IPS-15b (cell line): Measurements from ENCODE around the gene PGF.
A peak's percentile ranks its signal among the peaks of the same experiment; 100 is the strongest.
"Not testable (repeated sequence)": the region's sequence is repeated elsewhere in the genome, so short reads cannot be mapped to it uniquely, and the experiment has no call there.

ENCODE experiments used
- H3K27me3 ChIP-seq: one replicate; pipeline ENCODE4 v1.6.1; 2013; ENCODE audit warnings: low read length; ENCODE audit not compliant: control insufficient read depth, insufficient read depth
- H3K36me3 ChIP-seq: one replicate; pipeline ENCODE4 v1.6.1; 2013; ENCODE audit warnings: low read length; ENCODE audit not compliant: control insufficient read depth, insufficient read depth
- H3K4me1 ChIP-seq: one replicate; pipeline ENCODE4 v1.6.1; 2013; ENCODE audit warnings: mild to moderate bottlenecking, low read length; ENCODE audit not compliant: control insufficient read depth, insufficient read depth
- H3K4me3 ChIP-seq: one replicate; pipeline ENCODE4 v1.5.1; 2013; ENCODE audit warnings: low read depth, low read length
- H3K9ac ChIP-seq: one replicate; pipeline ENCODE4 v1.6.1; 2013; ENCODE audit warnings: low read depth, mild to moderate bottlenecking, low read length
- H3K9me3 ChIP-seq: one replicate; pipeline ENCODE4 v1.6.1; 2013; ENCODE audit warnings: mild to moderate bottlenecking, low read length; ENCODE audit not compliant: control insufficient read depth, insufficient read depth

The PGF gene

GRCh38 chr14:74934476-74935359, 20.7 kb downstream of the PGF start:
- H3K4me3 ChIP-seq: no peak overlapping the region
- H3K36me3 ChIP-seq: no peaks in the 10 kb centered on the region
- H3K27me3 ChIP-seq: no peaks in the 10 kb centered on the region
- H3K9me3 ChIP-seq: no peaks in the 10 kb centered on the region
- no peak overlapping the region for H3K9ac ChIP-seq
- H3K4me1 ChIP-seq: no peaks in the 10 kb centered on the region

- no peaks in the 10 kb centered on the region for H3K4me1 ChIP-seq
- no peaks in the 10 kb centered on the region for H3K36me3 ChIP-seq
- H3K9ac ChIP-seq: no peak overlapping the region
These were observed 21.4 kb downstream of the PGF start for GRCh38 chr14:74934041-74934440.

GRCh38 chr14:74932936-74933335, 22.5 kb downstream of the PGF start:
- not testable (repeated sequence) for H3K9ac ChIP-seq, H3K9me3 ChIP-seq, H3K36me3 ChIP-seq, H3K4me1 ChIP-seq, H3K27me3 ChIP-seq, H3K4me3 ChIP-seq

More at GRCh38 chr14:74934041-74934440, 21.4 kb downstream of the PGF start:
- H3K27me3 ChIP-seq: no peaks in the 10 kb centered on the region
- H3K4me3 ChIP-seq: no peak overlapping the region
- no peaks in the 10 kb centered on the region for H3K9me3 ChIP-seq

- Histone ChIP-seq H3K4me1 (no peaks in the 10 kb centered on the region), H3K36me3 (no peaks in the 10 kb centered on the region), H3K9me3 (no peaks in the 10 kb centered on the region), H3K4me3 (no peak overlapping the region), H3K9ac (peak overlapping the region; percentile 8), H3K27me3 (no peaks in the 10 kb centered on the region)
These were observed 22.9 kb downstream of the PGF start for GRCh38 chr14:74932401-74932901.

GRCh38 chr14:74931744-74932143, 23.7 kb downstream of the PGF start:
- not testable (repeated sequence) for H3K36me3 ChIP-seq, H3K4me1 ChIP-seq, H3K9ac ChIP-seq, H3K4me3 ChIP-seq, H3K27me3 ChIP-seq, H3K9me3 ChIP-seq

GRCh38 chr14:74929242-74929641, 26.2 kb downstream of the PGF start:
- H3K4me1 ChIP-seq: no peaks in the 10 kb centered on the region
- H3K36me3 ChIP-seq: no peaks in the 10 kb centered on the region
- H3K9ac ChIP-seq: no peak overlapping the region
- no peak overlapping the region for H3K4me3 ChIP-seq
- H3K27me3 ChIP-seq: no peaks in the 10 kb centered on the region
- no peaks in the 10 kb centered on the region for H3K9me3 ChIP-seq

GRCh38 chr14:74927225-74927624, 28.2 kb downstream of the PGF start:
- H3K27me3 ChIP-seq: no peaks in the 10 kb centered on the region
- peaks cover 2% of the 10 kb centered on the region for H3K36me3 ChIP-seq
- H3K9ac ChIP-seq: no peak overlapping the region
- no peaks in the 10 kb centered on the region for H3K4me1 ChIP-seq
- no peak overlapping the region for H3K4me3 ChIP-seq
- no peaks in the 10 kb centered on the region for H3K9me3 ChIP-seq

- Histone ChIP-seq H3K4me1 (no peaks in the 10 kb centered on the region), H3K9me3 (no peaks in the 10 kb centered on the region), H3K4me3 (no peak overlapping the region), H3K9ac (no peak overlapping the region), H3K36me3 (peaks cover 7% of the 10 kb centered on the region), H3K27me3 (no peaks in the 10 kb centered on the region)
These were observed 31.3 kb downstream of the PGF start for GRCh38 chr14:74924061-74924460.

- Histone ChIP-seq H3K27me3 (no peaks in the 10 kb centered on the region), H3K9me3 (no peaks in the 10 kb centered on the region), H3K4me1 (no peaks in the 10 kb centered on the region), H3K9ac (peak within 1 kb of the TSS; percentile 70), H3K4me3 (peak within 1 kb of the TSS; percentile 67), H3K36me3 (peaks cover 8% of the 10 kb centered on the region)
These were observed 32.5 kb downstream of the PGF start, which contains the start of gene RPS6KL1 for GRCh38 chr14:74922752-74923401. TSS of gene RPS6KL1 (minus strand) at chr14:74923260. CDS start at chr14:74921541, 1,719 bp downstream.

- H3K27me3 ChIP-seq: no peaks in the 10 kb centered on the region
- H3K4me3 ChIP-seq: peak overlapping the region; percentile 67
- peaks cover 8% of the 10 kb centered on the region for H3K36me3 ChIP-seq
- H3K9ac ChIP-seq: peak overlapping the region; percentile 70
- no peaks in the 10 kb centered on the region for H3K9me3 ChIP-seq
- no peaks in the 10 kb centered on the region for H3K4me1 ChIP-seq
These were observed 33.2 kb downstream of the PGF start for GRCh38 chr14:74921987-74922751.

GRCh38 chr14:74921053-74921620, 34.3 kb downstream of the PGF start:
- H3K9ac ChIP-seq: no peak overlapping the region
- peaks cover 8% of the 10 kb centered on the region for H3K36me3 ChIP-seq
- H3K9me3 ChIP-seq: no peaks in the 10 kb centered on the region
- no peaks in the 10 kb centered on the region for H3K4me1 ChIP-seq
- H3K4me3 ChIP-seq: no peak overlapping the region
- no peaks in the 10 kb centered on the region for H3K27me3 ChIP-seq
